CMK (cell line): ENCODE data around the gene UCHL5.

Experiments used
- DNase-seq: peaks from one replicate; pipeline ENCODE4 v3.0.0-alpha.2; 2010; ENCODE audit warnings: low read depth

UCHL5 gene, protein sequence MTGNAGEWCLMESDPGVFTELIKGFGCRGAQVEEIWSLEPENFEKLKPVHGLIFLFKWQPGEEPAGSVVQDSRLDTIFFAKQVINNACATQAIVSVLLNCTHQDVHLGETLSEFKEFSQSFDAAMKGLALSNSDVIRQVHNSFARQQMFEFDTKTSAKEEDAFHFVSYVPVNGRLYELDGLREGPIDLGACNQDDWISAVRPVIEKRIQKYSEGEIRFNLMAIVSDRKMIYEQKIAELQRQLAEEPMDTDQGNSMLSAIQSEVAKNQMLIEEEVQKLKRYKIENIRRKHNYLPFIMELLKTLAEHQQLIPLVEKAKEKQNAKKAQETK

DNA sequence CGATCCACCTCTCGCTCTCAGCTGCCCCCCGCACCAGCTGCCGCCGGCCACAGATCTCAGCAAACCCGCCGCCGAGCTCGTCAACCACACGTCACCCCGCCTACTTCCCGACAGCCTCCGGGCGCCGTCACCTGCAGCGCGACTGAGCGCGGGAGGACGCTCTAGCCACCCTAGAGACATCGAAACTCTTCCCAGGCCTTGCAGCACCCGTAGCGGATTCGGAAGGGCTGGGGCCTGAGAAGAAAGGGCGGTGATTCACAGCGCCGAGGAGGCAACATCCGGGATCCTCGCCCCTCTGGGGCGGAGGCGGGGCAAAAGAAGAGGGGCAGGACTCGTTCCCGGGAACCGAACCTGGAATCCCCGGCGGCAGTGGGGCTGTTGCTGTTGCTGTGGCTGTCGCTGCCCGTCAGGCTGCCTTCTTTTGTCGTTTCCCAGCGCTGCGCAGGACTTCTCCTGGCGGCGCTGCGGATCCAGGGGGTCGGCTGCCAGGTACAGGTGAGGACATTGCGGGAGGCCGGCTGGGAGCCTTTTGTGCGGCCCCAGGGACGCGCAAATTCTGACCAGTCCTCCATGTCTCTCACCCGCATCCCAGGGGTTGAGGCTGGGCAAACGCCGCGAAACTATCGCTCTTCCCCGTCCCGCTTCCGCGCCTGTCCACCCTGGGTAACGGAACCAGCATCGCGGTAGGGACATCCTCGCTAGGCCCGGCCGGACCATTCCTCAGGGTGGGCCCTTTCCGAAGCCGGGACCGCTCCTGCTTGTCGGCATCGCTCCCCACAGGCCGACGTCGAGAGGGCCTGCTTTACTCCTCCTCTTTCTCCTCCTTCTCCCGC lies at the start of gene UCHL5, which contains the start of gene RO60:
UCHL5 (minus strand) TSS at position 79 of the 833 bp plus-strand sequence. CDS start 100 bp downstream, outside the sequence.
RO60 (plus strand) TSS at position 331 of the 833 bp plus-strand sequence. CDS start 9,443 bp downstream, outside the sequence.
- peak; percentile 92 for DNase-seq

DNA sequence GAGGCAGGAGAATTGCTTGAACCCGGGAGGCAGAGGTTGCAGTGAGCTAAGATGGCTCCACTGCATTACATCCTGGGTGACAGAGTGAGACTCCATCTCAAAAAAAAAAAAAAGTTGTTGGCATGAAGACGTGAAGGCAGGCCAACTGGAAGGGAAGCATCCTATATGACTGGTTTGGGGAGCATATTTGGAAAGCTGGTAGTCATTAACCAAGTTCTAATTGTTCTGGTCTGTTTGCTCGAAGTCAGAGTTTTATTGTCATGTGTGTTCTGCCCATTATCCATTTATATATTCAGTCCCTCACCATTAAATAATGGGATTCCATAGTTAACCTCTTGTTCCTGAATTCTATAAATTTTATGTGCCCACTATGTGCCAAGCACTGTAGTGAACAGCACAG lies 49.3 kb upstream of the UCHL5 start:
- no peak for DNase-seq

DNA sequence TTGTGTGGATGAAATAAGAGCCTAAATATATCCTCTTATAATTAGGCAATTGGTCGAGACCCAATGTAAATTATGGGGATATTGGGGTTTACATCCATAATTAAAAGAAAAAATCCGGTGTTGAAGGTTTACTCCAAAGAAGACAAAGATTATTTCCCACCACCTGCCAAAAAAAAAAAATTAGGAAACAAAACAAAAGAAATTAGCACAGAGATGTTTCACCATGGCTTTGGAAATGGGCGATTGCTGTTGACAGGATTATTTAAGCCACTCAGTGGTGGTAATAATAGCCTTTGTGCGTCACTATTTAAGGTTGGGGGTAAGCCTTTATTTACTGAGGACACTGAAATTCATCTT lies 46.6 kb upstream of the UCHL5 start:
- no peak for DNase-seq

DNA sequence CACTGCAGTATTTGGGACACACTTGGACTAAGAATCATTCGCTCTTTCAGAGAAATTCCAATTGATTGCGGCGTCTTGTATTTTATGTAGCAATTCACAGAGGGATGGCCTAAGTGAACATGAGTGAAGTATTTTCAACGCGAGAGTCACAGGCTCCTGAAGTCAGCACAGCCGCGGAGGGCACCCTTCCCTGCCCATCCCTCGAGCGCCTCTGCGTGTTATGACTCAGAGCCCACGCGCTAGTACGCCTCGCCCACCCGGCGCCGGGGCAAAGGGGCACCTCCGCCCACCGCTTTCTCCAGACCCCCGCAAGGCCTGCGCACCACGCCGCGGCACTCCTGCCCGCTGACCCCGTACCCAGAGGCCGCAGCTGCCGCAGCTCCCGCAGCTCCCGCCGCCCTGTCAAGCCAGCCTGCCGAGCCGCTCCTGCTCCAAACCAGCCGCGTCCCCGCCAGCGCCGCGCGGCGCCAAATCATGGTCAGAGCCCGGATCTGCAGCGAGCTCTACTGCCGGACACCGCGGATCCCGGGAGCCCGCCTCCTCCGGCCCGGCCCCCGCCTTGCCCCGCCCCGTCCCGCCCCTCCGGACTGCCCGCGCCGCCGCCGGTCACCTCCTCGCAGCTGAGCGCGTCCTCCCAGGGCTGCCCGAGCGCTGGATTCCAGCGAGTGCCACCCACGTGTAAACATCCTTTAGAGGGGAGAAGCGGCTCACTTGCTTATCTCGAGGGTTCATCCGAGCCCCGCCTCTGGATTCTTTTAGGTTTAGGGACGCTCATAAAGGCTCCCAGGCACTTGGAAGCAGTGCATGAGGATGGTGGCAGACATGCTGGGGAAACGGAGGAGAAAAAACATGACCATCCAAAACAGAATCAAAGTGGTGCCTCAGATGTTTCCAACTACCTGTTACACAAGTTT lies 46.0 kb upstream of the UCHL5 start, which contains the start of gene GLRX2:
GLRX2 (minus strand) TSS at position 508 of the 914 bp plus-strand sequence; CDS start at position 476, 32 bp downstream.
- peak; percentile 75 for DNase-seq

DNA sequence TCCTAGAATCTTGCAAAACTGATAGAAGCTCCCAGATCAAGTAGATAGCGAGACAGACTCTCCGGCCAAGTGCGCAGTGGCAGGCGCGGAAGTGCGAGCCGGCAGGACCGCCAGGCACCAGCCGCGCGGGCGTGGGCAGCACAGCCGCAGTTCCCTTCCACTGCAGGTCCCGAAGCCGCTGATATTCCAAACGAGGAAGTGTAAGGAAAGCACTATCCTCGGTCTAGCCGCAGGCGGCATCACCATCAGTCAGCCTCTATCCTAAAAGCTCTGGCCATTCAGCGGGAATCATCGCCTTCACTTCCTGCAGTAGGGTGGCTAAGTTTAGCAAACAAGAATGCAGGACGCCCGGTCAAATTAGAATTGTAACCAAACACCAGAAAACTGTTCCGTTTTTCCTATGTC lies 45.3 kb upstream of the UCHL5 start:
- peak; percentile 36 for DNase-seq

DNA sequence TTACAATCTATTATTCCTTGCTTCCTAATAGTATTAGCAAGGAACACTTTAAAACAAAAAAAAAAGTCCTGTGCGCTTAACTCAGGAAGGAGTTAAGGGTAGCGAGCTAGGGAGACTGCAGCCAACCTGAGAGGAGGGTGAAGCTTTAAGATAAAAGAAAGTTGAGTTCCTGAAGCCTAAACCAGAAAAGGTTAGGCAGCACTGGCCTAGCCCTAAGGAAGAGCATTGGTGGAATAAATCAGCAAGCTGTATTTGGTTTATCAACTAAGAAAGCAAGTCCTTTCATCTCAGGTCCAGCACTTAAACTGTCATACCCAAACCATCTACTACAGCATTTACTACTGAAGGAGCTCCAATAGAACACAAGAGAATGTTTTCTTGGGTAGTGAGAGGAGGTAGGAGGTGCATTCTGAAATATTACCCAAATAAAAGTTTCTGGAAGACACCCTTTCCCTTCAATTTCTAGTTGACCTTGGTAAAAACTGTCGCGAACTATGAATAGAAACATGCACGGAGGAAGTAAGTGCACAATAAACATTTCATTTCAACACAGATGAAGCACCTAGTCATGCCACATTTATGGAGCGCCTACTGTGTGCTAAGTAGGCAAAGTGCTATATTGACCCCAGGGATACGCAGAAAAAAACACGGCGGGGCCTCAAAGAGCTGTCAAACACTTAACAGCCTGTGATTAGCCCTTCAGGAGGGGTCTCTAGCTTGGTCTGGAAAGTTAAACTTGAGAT lies 44.8 kb upstream of the UCHL5 start:
- no peak for DNase-seq

DNA sequence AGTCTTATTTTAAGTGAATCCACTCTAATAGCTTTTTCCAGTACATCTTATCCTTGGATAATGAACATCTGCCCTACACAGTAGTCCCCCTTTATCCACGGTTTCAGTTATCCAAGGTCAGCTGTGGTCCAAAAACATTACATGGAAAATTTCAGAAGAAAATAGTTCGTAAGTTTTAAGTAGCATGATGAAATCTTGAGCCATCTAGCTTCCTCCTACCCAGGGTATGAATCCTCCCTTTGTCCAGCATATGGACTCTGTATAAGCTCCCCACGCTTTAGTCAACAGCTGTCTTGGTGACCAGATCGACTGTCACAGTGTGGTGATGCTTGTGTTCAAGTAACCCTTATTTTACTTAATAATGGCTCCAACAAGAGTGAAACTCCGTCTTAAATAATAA lies 43.5 kb upstream of the UCHL5 start:
- DNase-seq, result no peak

DNA sequence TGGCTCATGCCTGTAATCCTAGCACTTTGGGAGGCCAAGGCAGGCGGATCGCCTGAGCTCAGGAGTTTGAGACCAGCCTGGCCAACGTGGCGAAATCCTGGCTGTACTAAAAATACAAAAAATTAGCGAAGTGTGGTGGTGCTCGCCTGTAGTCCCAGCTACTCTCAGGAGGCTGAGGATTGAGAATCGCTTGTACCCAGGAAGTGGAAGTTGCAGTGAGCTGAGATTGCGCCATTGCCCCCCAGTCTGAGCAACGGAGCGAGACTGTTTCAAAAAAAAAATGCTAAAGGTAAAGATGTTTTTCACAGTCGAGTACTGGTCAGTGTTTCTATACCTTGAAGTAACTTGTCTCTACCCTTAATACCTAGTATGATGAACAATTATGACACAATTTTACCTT lies 35.0 kb upstream of the UCHL5 start:
- no peak for DNase-seq

DNA sequence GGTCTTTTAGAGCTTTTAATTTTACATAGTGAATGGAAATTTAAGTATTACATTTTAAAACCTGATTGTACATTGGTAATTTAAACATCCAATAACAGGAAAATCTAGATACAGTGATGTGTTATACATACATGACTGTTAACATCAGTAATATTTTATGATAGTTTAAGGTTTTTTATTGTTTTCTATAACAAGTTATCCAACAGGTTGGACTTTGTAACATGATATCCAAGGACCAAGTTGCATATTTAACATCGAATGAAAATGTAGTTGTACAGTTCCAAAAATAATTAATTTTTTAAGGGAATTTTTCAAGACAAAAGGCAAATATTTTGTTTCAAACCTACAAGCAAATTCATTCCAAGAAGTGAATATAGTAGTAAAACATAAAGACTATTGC lies 31.7 kb upstream of the UCHL5 start:
- no peak for DNase-seq

DNA sequence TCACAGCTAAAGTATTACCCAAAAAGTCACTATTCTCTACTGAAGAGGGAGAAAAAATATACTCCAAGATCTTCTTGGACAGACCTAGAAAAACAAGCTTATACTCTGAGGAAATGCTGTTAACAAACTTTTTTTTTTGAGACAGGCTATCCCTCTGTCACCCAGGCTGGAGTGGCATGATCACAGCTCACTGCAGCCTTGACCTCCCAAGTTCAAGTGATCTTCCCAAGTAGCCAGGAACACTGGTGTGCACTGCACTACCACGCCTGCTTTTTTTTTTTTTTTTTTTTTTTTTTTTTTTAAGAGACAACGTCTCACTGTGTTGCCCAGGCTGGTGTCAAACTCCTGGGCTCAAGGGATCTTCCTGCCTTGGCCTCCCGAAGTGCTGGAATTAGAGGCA lies 28.7 kb upstream of the UCHL5 start:
- no peak for DNase-seq

DNA sequence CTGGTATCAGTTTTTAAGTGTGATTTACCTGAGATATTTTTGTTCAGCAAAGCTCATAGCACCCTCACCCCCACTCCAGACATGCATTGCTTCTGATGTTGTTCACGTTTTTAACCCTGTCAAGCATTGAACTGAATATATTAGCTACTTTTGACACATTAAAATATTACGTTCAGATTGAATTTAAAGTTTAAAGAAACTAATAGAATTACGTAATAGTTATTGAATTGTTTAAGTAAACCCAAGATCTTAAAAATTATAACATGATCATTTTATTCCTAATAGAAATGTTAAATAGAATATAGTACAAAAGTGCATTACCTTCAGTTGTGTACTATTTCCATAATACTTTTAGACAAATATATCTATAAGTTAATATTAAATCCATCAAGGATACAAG lies 27.2 kb upstream of the UCHL5 start:
- DNase-seq, result no peak

DNA sequence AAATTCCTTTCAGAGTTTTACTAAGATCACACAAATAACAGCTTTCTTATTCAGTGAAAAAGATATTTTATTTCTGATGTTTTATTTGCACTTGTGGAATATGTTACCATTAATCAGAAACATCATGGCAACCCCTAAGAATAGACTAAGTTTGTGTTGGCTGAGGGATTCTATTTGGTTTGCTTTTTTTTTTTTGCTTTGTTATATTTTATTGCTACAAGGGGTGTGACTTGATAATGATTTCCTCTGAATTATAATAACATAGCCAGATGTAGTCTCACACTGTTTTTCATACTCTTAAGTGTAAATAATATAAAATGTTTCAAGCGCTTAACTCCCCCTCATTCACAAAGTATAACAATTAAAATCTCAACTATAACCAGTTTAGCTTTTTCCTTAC lies 26.1 kb upstream of the UCHL5 start:
- DNase-seq, result no peak

DNA sequence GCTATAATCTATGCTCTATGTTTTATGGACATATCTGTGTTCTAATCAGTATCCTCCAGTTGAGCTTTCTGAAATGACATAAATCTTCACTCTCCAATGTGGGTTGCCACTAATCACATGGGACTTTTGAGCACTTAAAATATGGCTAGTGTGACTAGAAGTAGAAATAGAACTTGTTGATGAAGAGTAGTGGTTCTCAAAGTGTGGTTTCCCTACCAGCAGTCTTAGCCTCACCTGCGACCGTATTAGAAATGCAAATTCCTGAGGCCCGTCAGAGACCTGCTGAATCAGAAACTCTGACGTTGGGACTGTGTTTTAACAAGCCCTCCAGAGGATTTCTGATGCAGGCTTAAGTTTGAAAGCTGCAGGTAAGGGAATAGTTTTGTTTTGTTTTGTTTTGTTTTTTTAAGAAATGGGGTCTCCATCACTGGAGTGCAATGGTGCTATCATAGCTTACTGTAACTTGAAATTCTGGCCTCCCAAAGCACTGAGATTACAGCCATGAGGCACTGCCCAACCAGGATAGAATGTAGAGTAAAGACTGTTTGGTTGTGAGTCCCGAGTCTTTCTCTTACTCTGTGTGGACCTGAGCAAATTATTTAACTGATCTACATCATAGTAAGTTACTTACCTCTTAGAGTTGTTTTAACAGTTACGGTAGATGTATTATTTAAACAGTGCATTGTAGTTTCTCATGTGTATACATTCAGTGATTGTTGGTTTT lies 24.4 kb upstream of the UCHL5 start:
- DNase-seq, result no peak

DNA sequence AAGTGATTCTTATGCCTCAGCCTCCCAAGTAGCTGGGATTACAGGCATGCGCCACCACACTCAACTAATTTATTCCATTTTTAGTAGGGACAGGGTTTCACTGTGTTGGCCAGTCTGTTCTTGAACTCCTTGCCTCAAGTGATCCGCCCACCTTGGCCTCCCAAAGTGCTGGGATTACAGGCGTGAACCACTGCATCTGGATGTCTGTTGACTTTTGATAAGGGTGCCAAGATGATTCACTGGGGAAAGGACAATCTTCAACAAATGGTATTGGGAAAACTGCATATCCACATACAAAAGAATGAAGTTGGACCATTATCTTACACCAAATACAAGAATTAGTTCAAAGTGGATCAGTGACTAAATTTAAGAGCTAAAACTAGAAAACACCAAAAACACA lies 20.0 kb upstream of the UCHL5 start:
- DNase-seq, result no peak

DNA sequence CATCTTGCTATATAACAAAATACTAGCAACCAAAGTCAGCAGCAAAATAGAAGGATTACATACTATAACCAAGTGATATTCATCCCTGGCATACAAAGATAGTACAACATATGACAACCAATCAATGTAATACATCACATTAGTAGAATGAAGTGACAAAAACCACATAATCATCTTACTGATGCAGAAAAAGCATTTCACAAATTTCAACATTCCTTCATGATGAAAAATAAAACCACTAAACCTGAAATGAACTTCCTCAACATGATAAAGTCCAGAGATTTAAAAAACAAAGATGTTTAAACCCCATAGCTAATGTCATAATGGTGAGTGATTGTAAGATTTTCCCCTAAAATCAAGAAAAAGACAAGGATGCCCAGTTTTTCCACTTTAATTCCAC lies 18.8 kb upstream of the UCHL5 start:
- no peak for DNase-seq

DNA sequence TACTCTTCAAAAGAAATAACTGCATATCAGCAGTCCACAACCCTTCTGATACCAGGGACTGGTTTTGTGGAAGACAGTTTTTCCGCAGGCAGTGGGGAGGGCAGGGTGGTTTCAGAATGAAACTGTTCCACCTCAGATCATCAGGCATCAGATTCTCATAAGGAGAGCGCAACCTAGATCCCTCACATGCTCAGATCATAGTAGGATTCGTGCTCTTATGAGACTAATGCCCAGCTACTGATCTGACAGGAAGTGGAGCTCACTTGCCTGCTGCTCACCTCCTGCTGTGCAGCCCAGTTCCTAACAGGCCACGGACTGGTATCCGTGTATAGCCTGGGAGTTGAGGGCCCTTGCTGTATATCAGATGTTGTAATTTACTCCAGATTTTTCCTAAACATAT lies 11.8 kb upstream of the UCHL5 start:
- DNase-seq, result peak; percentile 46

DNA sequence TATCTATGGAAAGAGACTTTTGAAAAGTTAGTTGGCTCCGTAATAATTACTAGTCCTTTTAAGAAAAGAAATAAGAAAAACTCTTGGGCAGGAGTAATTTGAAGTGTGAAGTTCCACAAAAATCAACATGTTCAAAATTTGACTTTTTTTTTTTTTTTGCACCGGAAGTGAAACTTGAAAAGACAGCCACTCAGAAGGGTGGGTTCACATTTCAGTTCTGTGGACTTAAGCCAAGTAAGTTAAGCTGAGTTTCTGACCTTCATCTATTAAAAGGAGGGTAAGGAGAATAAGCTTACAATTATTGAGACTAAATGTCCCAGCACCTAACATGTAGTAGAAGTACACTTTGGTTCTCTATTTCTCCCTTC lies 11.2 kb upstream of the UCHL5 start:
- DNase-seq, result no peak

DNA sequence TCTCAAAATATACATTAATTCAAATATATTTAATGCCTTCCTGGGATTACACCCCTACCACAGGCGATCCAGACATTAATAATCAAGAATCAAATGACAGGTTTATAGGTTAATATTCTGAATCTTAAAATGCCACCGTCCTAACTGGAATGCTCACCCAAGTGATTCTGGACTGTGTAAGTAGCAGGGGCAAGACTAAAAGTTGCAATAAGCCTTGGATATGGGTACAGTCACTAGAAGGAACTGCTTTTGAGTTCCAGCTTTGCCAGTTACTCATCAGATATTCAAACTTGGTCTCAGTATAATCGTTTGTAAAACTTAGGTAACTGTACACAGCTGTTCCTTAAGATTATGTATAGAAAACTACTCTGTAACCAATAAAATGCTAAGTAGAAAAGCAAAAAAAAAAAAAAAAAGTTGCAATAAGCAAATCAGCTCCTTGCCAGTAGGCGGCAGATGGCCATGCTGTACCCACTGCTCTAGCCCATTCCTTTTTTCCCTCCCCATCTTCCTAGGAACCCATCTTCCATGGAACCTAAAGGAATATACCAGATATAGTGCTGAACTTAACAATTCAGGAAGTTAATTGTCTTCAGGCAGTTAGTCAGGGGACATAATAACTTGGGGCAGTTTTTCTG lies 10.7 kb upstream of the UCHL5 start:
- no peak for DNase-seq

DNA sequence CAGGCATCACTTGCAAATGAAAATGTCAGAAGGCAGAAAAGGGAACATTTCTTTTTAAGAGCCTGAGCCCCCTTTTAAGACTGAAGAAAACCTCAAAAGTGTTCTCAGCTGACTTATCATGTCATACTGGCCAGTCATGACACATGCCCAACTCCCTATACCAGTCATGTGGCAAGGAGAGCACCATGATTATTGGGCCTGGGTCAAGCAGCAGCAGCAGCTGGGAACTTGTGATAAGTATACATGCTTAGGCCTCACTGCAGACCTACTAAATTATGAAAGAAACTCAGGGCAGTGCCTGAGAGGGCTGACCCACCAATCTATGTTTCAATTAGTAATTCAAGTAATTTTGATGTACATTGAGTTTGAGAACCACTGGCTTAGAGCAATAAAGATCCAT lies 8.9 kb upstream of the UCHL5 start:
- no peak for DNase-seq

DNA sequence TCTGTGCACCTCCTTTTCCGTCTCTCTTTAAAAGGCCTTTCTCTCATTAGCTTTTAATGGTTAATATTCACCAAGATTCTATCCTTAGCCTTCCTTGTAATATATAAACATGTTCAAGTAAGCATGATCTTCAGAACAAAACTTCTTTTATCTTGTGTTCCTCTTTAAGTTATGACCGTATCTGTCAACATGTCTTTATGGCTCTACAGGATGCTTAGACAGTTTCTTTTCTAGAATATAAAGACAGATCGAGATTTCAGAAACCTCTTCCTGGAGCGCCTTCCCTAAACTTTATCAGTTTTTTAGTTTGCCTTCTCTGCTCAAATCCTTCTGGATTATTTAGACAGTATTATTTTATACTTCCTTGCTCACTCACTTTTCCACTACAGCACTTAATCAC lies 7.4 kb upstream of the UCHL5 start:
- DNase-seq, result no peak
